GM21360 (cell line): ENCODE measurements around the gene NT5DC3.

Experiments used
- ATAC-seq: cut with Tn5 transposase; IDR thresholded peaks from one replicate; pipeline ENCODE4 v1.9.1; 2021; ENCODE audit warnings: mild to moderate bottlenecking, moderate library complexity; ENCODE audit not compliant: unreplicated experiment

Gene NT5DC3

DNA sequence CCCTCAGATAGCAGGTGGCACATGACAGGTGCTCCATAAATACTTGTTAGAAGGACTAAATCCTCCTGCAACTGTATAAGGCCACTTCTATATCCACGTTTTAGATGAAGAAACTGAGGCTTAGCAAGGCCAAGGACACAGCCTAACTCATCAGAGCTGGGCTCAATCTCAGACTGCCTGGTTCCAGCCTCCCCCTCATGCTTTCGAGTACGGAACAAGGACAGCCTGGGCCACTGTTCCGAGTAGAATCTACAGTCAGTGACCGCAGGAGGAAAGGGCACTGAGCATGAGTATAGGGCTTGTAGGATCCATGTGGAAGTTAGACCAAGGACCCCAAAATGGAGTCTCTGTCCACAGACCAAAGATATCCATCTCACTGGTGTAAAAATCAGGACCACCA is 84.6 kb downstream of the NT5DC3 start:
- ATAC-seq = no peak

DNA sequence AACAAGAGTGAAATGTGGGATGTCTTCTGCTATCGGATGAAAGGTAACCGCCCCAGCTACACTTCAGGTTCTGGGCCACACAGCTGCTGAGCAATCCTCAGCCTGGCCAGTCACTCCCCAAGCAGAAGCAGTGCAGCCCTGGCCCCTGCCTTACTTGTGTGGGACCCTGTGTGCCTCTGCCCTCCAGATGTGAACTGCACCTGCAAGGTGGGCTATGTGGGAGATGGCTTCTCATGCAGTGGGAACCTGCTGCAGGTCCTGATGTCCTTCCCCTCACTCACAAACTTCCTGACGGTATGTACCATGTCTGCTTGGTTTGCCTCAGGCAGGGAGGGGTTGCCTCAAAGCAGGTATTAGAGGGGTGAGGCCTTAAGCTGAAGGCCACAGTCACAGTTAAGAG is 85.6 kb downstream of the NT5DC3 start:
- ATAC-seq = no peak

DNA sequence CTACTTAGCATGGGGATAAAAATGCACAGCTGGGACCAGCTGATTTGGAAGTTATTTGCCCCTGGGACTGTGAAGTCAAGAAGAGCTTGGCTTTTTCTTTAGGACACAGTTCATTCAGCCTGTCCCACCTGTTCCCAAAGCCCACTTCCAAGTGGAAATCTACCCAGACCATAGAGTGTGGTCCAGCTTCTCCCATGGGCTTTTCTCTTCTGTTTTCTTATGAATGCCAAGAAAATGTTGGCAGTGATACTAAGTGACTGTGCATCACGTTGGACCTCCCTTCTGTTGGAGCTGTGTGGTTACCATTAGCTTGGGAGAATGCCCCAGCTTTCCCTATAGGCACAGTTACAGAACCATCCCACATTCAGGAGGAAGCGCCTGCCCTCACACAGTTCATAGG is 89.4 kb downstream of the NT5DC3 start:
- no peak for ATAC-seq

DNA sequence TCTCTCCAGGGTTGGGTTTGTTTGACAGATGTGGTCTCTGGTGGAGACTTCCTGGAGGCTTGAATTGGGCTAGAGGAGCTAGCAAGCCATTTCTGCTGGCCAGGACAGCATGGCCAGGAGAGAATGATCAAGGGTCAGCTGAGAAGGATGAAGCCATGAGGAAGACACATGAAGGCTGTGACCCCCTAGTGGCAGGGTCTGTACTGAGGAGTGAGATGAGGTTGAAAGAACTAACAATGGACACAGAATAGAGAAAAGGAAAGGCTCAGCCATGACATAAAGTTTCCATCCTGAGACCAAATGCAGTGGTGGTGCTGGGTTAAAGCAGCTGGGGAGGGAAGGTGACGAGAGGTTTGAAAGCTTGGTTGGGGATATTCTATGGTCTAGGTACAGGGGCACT is 89.9 kb downstream of the NT5DC3 start:
- ATAC-seq = no peak

DNA sequence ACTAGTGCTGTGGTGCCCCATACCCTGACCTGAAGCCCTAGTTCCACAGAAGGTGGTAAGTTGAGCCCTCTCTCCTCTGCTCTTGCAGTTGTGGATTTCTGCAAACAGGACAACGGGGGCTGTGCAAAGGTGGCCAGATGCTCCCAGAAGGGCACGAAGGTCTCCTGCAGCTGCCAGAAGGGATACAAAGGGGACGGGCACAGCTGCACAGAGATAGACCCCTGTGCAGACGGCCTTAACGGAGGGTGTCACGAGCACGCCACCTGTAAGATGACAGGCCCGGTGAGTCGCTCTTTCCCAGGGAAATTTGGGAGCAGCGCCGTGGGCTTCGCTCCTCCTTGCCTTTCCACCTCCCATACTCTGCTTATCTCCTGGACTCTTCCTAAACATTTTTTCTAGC is 92.2 kb downstream of the NT5DC3 start:
- no peak for ATAC-seq

DNA sequence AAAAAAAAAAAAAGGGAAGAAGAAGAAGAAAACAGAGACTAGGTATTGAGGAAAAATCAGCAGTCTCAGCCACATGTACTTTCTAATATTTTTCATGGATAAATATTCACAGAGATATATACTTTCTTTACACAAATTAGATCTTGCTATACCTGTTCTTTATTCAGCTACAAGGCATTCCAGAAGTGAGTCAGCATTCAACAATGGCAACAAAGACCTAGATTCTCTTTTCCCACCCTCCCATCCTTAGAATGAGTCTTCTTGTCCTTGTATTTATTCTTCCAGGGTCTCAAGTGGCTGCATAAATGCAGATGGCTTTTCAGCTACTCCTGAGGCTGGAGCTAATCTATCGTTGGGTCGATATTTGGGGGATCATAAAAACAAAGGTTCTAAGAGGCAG is 93.0 kb downstream of the NT5DC3 start:
- ATAC-seq = no peak

DNA sequence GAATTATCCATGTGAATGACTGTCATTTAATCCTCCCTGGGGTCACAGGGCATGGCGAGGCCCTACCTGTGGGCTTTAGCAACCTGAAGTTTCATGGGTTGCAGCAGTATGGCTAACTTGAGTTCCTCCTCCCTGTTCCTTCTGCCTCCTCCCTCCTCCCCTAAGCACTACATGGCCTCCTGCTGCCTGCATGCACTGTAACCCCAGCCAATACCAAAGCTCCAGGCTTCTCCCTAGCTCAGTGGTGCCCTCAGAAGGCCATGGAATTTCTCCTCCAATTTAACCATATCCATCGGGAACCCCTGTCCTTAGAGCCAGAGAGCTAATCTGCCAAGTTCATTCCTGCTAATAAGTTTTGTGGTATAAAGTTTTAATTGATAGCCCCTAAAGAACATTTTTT is 95.1 kb downstream of the NT5DC3 start:
- ATAC-seq = no peak

DNA sequence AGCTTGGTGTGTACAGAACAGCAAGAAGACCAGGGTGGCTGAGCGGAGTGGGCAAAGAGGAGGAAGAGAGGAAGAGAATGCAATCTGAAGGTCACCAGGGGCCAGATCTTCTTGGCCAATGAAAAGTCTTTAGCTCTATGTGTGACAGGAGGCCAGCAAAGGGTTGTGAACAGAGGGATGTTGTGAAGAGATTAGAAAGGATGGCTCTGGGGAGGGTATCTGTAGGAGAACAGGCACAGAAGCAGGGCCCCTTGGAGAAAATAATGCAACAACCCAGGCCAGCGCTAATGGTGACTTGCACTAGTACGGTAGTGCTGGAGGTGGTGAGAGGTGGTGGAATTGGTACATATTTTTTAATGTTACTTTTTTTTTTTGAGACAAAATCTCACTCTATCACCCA is 97.2 kb downstream of the NT5DC3 start:
- no peak for ATAC-seq

DNA sequence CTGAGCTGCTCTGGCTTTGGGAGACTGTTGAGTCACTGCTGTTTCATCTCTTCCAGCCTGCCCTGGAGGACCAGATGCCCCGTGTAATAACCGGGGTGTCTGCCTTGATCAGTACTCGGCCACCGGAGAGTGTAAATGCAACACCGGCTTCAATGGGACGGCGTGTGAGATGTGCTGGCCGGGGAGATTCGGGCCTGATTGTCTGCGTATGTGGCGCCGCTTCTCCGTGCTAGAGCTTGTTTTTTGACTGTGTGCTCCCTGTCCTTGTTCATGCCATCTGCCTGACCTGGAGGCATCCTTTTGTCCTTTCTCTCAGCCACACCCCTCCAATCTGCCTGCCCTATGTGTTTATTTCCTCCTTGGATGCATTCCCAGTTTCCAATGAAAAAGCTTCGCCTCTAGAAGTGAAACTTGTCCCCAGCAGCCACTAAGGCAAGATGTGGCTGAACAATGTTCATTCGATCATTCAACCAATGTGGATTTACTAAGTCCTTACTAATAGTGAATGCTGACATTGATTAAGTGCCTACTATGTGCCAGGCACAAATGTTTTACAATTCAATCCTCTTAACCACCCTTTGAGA is 98.6 kb downstream of the NT5DC3 start:
- no peak for ATAC-seq

DNA sequence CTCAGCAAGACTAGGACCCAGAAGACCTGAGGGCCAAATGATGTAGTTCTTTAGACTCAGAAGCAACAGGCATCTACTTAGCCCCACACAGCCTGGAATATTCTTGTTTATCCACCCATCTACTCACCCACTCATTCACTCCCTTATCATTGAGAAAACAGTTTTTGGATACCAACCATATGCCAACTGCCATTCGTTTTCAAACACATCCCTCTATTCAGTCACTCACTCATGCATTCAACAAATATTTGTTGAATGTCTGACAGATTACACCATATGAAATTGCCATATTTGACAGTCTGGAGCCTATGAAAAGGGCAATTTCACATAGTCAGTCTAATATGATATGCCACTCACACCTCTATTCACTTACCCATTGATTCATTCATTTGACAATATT is 103.2 kb downstream of the NT5DC3 start:
- no peak for ATAC-seq

DNA sequence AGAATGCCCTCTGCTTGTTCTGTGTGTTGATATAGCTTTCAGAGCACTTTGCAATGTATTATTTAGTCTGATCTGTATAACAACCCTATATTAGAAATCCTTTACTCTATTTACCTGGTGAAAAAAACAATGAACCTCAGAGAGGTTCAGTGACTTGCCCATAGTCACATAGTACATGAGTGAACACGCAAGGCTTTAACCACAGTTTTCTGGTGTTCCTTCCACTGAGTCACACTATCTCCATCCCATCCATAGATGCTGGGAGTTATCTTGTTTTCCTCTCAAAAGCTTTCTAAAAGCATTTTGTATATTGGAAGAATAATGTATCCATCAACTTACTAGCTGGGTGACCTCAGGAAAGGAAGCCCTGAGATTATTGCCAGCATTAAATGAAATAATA is 104.5 kb downstream of the NT5DC3 start:
- no peak for ATAC-seq

DNA sequence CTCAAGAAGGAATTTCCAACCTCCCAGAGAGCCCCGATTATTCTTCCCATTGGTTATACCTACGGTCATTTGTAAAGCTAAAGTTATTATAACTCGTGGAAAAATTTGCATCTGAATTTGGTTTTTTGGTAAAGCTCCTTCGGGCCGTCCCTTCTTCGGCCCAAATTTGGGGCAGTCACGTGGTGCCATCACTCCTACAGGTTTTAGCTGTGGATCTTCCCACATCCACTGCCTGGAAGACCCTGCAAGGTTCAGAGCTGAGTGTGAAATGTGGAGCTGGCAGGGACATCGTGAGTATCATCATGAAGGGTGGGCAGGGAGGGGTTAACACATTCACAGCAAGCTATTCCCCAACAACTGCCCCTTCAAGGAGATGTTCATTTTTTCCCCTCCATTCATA is 105.7 kb downstream of the NT5DC3 start:
- no peak for ATAC-seq

DNA sequence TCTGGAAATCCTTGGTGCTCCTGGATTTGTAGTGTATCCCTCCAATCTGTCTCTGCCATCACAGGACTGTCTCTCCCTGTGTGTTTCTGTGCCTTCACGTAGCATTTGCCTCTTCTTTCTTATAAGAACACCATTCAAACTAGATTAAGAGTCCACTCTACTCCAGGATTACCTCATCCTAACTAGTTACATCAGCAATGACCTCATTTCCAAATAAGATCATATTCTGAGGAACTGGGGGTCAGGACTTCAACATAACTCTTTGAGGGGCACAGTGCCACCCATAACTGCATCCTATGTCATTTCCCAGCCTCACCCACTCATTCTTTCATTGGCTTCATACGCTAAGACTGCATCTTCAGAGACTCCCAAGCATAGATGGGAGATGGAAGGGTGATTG is 106.2 kb downstream of the NT5DC3 start:
- ATAC-seq = no peak

DNA sequence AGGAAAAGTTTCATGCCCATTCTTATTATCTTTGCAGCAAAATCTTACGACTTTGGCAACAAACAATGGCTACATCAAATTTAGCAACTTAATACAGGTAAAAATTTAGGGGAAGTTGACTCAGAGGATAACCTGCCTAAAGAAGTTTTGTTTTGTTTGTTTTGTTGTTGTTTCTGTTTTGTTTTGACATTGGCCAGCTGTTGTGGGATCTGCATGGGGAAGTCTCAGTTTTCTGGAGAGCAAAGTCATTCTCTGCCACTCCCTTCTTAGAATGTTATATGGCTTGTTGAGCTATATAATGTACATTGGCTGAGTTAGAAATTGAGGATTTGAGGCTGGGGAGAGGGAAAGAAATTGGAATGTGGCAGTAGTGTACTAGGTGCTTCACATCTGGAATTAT is 109.5 kb downstream of the NT5DC3 start:
- no peak for ATAC-seq

DNA sequence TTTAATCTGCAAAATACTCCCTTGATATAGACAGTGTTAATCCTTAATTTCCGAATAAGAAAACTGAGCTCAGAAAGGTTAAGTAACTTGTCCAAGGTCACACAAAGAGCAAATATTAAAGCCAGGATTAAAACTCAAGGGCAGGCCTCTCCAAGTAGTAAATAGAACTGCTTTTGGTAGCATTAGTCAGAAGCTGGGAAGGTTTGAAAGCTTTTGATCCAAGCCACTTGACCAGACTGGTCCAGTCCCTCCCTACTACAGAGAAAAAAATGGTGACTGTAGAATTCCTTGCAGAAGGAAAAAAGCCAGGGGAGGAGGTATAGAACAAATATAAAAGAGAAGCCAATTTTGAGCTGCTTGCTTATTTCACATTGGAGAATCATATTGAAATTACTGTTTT is 111.5 kb downstream of the NT5DC3 start:
- no peak for ATAC-seq

DNA sequence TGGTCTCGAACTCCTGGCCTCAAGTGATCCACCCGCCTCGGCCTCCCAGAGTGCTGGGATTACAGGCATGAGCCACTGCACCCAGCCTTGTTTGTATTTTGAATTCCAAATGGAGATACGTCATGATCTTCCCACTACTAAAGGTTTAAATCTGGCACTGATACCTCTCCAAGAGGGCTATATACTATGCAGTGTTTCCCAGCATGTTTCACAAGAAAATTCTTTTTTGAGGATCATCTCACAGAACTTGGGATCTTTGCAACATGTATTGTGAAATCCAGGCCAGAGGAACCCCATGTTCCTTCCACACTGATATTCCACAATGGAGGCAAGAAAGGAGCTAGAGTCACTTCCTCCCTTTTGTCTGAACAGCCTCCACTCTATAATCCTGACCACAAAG is 112.7 kb downstream of the NT5DC3 start:
- ATAC-seq = no peak

DNA sequence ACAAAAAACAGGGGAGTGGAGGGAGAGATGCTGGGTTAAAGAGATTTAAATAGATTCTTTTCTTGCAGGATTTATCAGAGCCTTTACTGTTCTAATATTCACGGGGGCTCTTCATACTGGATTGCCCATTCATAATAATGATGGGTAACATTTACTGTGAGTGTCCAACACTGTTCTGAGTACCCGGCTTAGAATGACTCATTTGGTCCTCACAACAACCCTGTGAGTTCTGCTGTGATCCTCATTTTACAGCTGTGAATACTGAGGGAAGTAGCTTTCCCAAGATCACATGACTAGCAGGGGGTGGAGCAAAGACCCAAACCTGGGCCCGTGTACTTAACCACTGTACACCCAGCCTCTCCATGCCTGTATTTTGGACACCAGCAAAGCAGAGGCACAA is 113.4 kb downstream of the NT5DC3 start:
- no peak for ATAC-seq

DNA sequence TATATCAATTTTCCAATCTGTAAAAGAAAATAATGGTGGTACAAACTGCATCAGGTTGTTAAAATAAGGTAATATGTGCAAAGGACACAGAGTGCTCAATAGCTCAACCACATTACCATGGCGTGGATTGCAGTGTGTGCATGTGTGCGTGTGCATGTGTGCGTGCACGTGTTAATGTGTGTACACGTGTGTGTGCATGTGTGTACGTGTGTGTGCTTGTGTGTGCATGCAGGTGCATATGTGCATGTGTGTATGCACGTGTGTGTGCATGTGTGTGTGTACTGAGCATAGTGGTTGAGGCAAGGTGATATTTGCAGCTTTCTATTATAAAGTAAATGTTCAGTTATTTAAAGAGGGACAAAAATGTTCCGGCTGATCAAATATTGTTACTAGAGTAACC is 115.6 kb downstream of the NT5DC3 start:
- no peak for ATAC-seq
